ENCODE data around the gene CHST9.

DNA sequence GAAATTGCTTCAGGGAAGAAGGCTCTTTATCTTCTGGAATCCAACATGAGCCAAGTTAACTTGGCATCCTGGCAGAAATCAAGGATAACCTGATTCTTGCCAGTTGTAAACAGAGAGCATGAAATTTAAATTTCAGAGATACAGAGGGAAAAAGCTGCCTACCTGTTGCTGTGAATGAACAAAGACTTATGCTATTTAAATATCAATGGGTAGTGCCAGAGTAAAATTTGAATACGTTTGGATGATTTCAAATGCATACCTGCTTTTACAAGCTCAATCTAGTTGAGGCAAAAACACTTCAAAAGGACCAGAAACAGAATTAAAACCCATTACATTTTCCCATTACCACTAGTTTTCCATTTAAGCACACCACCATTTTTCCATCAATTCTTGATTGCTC is 60.9 kb downstream of the CHST9 start:
- TF ChIP-seq EZH2phosphoT487 (IDR thresholded peaks at IDR 0.05; ENCODE audit: low read depth): no peak
- TF ChIP-seq, protein P1, sequence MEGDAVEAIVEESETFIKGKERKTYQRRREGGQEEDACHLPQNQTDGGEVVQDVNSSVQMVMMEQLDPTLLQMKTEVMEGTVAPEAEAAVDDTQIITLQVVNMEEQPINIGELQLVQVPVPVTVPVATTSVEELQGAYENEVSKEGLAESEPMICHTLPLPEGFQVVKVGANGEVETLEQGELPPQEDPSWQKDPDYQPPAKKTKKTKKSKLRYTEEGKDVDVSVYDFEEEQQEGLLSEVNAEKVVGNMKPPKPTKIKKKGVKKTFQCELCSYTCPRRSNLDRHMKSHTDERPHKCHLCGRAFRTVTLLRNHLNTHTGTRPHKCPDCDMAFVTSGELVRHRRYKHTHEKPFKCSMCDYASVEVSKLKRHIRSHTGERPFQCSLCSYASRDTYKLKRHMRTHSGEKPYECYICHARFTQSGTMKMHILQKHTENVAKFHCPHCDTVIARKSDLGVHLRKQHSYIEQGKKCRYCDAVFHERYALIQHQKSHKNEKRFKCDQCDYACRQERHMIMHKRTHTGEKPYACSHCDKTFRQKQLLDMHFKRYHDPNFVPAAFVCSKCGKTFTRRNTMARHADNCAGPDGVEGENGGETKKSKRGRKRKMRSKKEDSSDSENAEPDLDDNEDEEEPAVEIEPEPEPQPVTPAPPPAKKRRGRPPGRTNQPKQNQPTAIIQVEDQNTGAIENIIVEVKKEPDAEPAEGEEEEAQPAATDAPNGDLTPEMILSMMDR (IDR thresholded peaks at IDR 0.05; ENCODE audit: low read depth, low read length): no peak

All from OCI-LY3 (cell line).